Ascending aorta (tissue), 2 donors: Measurements from ENCODE around the gene PIP5K1B. TPM values are rescaled to one million over a fixed set of nuclear protein-coding genes. Genes with fewer than 3 reads are reported as not detected.
A peak's percentile ranks its signal among the peaks of the same experiment; 100 is the strongest.

Experiments used
- DNase-seq, 2 donors: peaks; one replicate each; pipeline ENCODE4 v3.0.0-alpha.2; 2019; ENCODE audit warnings: low spot score in 2 of 2
- H3K27ac ChIP-seq, 2 donors: fragments of 200-600 bp; sonication (generic); one replicate each; pipeline ENCODE4 v1.5.1; 2016 to 2017; ENCODE audit warnings: mild to moderate bottlenecking in 1 of 2
- H3K27me3 ChIP-seq: fragments of 200-600 bp; sonication (generic); one replicate; pipeline ENCODE4 v1.5.1; 2017
- H3K36me3 ChIP-seq, 2 donors: fragments of 200-600 bp; sonication (generic); one replicate each; pipeline ENCODE4 v1.5.1; 2016
- H3K4me1 ChIP-seq, 2 donors: fragments of 200-600 bp; sonication (generic); one replicate each; pipeline ENCODE4 v1.5.1; 2016 to 2017; ENCODE audit warnings: mild to moderate bottlenecking in 1 of 2
- H3K4me3 ChIP-seq, 2 donors: fragments of 200-600 bp; sonication (generic); one replicate each; pipeline ENCODE4 v1.5.1; 2016 to 2017; ENCODE audit warnings: mild to moderate bottlenecking in 1 of 2
- H3K9me3 ChIP-seq, 2 donors: fragments of 200-600 bp; sonication (generic); one replicate each; pipeline ENCODE4 v1.5.1; 2016
- intact Hi-C: fragments of 100-400 bp; cut with DNase I; formaldehyde crosslinking; loops from one replicate; pipeline ENCODE4 v1.15.1; 2023
- total RNA-seq: library from RNA; depleted of rRNA; stranded (reverse); fragments of >200 nt; gene quantifications from one replicate; pipeline ENCODE4 v1.1.0, GENCODE V29; 2016
- TF ChIP-seq, protein P1 (sequence below), 3 experiments: fragments of 200-600 bp in 2 of 3; fragments of 450-650 bp in 1 of 3; sonication (generic) in 2 of 3; IDR thresholded peaks; one replicate each; pipeline ENCODE4 v1.5.1; 2016 to 2019; ENCODE audit warnings: antibody characterized with exemption in 3 of 3, mild to moderate bottlenecking in 1 of 3, moderate library complexity in 1 of 3

The PIP5K1B gene
- total RNA-seq, 1 donor from 2014 or later: 0.85 TPM

DNA sequence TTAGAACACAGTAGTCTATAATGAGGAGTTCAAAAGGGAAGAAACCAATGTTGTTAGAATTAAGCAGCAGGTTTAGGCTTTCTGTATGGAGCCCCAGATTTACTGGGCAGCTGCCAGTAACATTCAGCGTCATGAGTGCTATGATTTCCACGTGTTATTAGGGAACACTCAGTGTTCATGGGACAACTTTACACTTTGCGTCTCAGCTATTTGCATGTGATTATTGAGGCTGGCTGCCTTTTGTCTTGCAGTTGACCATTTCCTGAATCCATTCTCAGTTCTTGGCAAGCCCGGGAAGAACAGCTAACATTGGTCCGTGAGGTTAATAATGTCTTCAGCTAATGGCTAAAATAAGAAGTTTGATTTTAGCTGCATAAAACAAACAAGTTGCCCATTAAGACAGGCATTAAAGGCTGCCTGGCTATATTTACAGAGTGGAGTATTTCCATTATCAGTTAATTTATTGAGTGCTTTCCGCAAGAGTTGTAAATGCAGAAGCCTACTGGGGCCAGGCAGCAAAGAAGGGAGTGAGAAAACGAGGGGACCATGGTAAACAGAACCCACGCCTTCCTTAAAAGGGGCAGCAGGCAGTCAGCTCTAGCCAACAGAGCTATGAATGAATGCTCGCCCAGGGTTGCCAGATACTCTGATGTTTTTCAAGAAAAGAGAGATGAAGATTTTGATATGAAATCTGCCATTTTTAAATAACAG lies 120.9 kb downstream of the PIP5K1B start:
- DNase-seq: no peak
- Histone ChIP-seq H3K4me1 (peaks cover 0 to 5% of the 10 kb centered on the region in 2 donors), H3K27me3 (no peaks in the 10 kb centered on the region), H3K9me3 (no peaks in the 10 kb centered on the region), H3K4me3 (no peak overlapping the region), H3K27ac (peak overlapping the region in 1 of 2 donors; percentile 6), H3K36me3 (no peaks in the 10 kb centered on the region)
- TF ChIP-seq, protein P1, sequence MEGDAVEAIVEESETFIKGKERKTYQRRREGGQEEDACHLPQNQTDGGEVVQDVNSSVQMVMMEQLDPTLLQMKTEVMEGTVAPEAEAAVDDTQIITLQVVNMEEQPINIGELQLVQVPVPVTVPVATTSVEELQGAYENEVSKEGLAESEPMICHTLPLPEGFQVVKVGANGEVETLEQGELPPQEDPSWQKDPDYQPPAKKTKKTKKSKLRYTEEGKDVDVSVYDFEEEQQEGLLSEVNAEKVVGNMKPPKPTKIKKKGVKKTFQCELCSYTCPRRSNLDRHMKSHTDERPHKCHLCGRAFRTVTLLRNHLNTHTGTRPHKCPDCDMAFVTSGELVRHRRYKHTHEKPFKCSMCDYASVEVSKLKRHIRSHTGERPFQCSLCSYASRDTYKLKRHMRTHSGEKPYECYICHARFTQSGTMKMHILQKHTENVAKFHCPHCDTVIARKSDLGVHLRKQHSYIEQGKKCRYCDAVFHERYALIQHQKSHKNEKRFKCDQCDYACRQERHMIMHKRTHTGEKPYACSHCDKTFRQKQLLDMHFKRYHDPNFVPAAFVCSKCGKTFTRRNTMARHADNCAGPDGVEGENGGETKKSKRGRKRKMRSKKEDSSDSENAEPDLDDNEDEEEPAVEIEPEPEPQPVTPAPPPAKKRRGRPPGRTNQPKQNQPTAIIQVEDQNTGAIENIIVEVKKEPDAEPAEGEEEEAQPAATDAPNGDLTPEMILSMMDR (IDR thresholded peaks at IDR 0.05): no peak
- intact Hi-C loops: no loop called here

DNA sequence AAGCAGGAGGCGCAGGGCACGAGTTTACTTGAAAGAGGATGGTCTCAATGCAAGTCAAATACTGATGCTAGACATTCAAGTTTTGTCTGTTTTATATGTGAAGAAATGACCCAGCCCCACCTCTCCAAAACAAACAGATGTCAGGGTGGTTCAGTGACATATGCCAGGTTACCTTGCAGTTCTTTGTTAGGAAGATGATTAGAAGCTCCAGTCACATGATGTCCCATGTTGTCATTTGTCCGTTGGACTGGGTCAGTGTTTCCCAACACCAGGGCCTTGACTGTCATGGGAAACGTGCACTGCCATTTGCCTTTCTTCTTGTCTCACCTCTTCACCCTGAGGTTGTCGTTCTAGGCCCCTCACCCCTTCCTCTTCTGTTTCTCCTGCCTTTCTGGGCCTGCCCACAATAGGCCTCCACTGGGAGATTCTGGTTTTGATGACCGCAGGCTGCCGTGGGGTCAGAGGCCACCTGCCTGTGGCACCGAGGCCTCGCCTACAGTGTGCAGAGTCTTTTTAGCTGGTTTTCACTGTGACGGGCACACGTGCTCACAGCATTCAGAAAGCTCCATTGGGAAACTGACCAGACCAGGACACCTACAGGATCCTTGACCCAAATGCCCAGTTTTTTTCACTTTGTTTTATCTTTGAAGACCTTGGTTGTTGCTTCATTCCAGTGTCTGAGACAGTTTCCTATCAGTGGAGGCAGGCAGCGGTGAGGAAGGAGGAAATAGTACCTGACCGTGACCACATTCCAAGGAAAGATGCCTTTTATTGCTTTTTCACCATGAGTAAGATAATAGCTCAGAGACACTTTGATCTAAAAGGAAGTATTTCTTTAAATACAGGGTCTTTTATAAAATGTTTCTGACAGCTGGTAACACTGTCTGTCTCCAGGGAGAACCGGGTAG lies 123.1 kb downstream of the PIP5K1B start:
- Histone ChIP-seq H3K9me3 (no peaks in the 10 kb centered on the region), H3K4me3 (no peak overlapping the region), H3K36me3 (no peaks in the 10 kb centered on the region), H3K27ac (no peak overlapping the region), H3K27me3 (no peaks in the 10 kb centered on the region), H3K4me1 (peaks cover 0 to 2% of the 10 kb centered on the region in 2 donors)
- TF ChIP-seq, protein P1 (IDR thresholded peaks at IDR 0.05): no peak
- DNase-seq: no peak
- intact Hi-C loops: no loop called here

DNA sequence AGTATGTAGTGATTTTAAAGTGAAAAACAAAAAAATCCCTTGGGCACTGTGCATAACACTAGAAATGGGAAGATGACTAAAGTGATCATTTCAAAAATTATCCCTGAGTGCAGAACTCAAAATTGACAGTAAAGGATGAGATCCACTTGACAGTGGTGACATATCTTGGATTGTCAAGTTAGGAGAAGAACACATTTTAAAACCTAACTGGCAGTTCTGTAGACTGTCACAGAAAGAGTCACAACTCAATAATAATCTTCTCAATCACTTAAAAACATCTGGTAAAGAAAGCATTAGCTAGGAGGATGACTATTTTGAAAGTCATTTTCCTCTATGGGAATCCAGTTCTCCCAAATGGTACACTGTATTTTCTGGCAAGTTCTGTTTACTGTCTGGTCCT lies 127.1 kb downstream of the PIP5K1B start:
- Histone ChIP-seq H3K36me3 (no peaks in the 10 kb centered on the region), H3K4me3 (no peak overlapping the region), H3K27ac (peak overlapping the region in 1 of 2 donors; percentile 72), H3K9me3 (no peaks in the 10 kb centered on the region), H3K4me1 (peaks cover 0 to 2% of the 10 kb centered on the region in 2 donors), H3K27me3 (no peaks in the 10 kb centered on the region)
- intact Hi-C loops: no loop called here
- DNase-seq: no peak
- TF ChIP-seq, protein P1 (IDR thresholded peaks at IDR 0.05): no peak

DNA sequence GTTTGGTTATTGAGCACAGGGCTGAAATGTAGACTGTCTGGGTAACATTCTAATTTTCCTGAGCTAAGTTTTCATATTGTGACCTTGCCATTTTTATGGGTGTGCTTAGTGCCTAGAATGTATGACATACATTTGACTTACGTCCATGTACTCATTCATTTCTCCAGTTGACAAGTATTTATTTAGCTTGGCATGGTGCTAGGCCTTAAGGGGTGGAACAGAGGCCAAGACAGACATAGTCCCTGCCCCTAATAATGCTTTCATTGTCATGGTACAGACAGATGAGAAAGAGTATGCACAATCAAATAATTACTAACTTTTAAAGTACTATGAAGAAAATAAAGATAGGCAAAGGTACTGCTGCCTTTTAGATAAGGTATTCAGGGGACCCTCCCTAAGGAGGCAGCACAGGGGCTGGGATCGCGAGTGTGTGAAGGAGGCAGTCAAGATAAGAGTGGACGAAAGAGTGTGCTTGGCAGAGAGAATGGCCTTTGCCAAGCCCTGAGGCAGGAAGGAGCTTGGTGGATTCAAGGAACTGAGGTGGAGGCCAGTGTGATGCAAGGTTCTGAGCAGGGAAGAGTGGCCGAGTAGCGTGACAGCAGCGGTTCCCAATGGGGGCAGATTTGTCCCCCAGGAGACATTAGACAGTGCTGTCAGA lies 128.0 kb downstream of the PIP5K1B start:
- intact Hi-C loops: no loop called here
- peak overlapping the region; percentile 59 to 72 for H3K27ac ChIP-seq

DNA sequence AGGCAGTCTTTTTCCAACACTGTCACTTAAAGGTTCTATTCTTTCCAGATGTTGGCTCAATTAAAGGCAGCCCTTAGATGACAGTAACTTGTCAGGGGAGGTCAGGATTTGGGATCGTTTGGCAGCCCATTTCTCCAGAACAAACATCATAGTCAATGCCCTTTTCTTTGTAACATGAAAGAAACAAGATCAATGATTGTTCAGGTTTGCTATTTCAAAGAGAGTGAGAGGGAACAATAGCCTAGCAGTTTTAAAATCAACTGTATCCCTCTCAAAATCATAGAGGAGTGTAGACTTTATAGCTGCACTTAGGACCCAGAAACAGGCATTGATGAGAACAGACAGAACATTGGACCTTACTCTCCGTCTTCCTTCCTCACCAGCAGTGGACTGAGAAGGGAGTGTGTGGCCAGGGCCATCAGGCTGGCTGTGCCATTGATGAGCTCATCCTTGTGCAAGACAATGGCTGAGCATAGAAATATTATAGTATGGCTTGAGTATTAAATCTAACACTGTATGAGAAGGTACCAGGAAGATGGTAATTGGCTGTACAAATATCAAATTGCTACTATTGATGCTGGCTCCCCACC lies 130.0 kb downstream of the PIP5K1B start:
- Histone ChIP-seq H3K9me3 (no peaks in the 10 kb centered on the region), H3K36me3 (no peaks in the 10 kb centered on the region), H3K27ac (no peak overlapping the region), H3K4me1 (peaks cover 0 to 2% of the 10 kb centered on the region in 2 donors), H3K4me3 (no peak overlapping the region), H3K27me3 (no peaks in the 10 kb centered on the region)
- no peak for DNase-seq
- TF ChIP-seq, protein P1 (IDR thresholded peaks at IDR 0.05): no peak
- intact Hi-C loops: no loop called here

More for the DNA sequence above, 128.0 kb downstream of the PIP5K1B start:
- Histone ChIP-seq H3K27me3 (no peaks in the 10 kb centered on the region), H3K4me1 (peaks cover 0 to 2% of the 10 kb centered on the region in 2 donors), H3K4me3 (peak overlapping the region in 1 of 2 donors; percentile 8), H3K36me3 (no peaks in the 10 kb centered on the region), H3K9me3 (no peaks in the 10 kb centered on the region)
- DNase-seq: no peak
- TF ChIP-seq, protein P1 (IDR thresholded peaks at IDR 0.05): no peak
